Activated T-cell treated with anti-CD3 and anti-CD28 coated beads, Interleukin-2, amount 50 U/mL, for 24 hours (primary cell): ENCODE measurements around the gene LCE1C.

Source experiments
- DNase-seq: peaks from one replicate; pipeline ENCODE4 v3.0.0-alpha.2; 2020
- H3K27ac Mint-ChIP-seq: 2 replicates; pipeline ENCODE4 v1.8.0; 2020; ENCODE audit warnings: mild to moderate bottlenecking, mixed read lengths
- H3K27me3 Mint-ChIP-seq: 2 replicates; pipeline ENCODE4 v1.8.0; 2020; ENCODE audit warnings: mixed read lengths
- H3K36me3 Mint-ChIP-seq: 2 replicates; pipeline ENCODE4 v1.8.0; 2020; ENCODE audit warnings: low read depth, mixed read lengths
- H3K4me1 Mint-ChIP-seq: 2 replicates; pipeline ENCODE4 v1.8.0; 2020; ENCODE audit warnings: low read depth, mixed read lengths
- H3K4me3 Mint-ChIP-seq: 2 replicates; pipeline ENCODE4 v1.8.0; 2020; ENCODE audit warnings: mild to moderate bottlenecking, moderate library complexity, mixed read lengths
- H3K9me3 Mint-ChIP-seq: 2 replicates; pipeline ENCODE4 v1.8.0; 2020; ENCODE audit warnings: mixed read lengths

Gene LCE1C

DNA sequence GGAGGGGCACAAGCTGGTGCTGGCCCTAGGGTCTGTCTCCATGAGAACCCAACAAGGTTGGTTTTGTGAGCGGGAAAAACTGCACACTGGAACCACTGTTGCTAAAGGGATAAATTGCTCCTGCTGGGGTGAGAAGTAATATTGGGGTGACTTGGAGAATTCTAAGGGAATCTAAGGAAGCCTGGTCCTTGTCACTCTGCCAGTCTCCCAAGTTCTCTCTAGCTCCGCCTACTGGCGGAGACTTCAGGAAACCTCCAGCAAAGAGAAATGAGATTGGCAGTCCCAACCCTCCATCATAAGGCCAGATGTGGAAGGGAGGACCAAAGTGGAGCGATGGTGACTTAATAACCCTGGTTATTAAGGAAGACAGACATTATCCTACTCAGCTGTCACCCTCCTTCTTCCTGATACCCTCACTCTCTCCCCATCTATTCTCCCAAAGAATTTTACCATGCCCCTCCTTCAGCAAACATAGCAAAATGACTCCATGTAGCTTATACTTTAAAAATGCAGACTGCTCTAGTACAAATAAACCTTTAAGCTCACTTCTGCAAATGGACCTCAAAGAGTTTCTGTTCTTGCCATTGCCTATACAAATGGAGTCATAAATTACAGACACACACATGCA is 28.8 kb downstream of the LCE1C start:
- DNase-seq: no peak
- Mint-ChIP-seq H3K36me3 (no peaks in the 10 kb centered on the region), H3K27me3 (peaks cover 39% of the 10 kb centered on the region), H3K4me3 (no peak overlapping the region), H3K4me1 (no peaks in the 10 kb centered on the region), H3K9me3 (no peaks in the 10 kb centered on the region), H3K27ac (no peak overlapping the region)

DNA sequence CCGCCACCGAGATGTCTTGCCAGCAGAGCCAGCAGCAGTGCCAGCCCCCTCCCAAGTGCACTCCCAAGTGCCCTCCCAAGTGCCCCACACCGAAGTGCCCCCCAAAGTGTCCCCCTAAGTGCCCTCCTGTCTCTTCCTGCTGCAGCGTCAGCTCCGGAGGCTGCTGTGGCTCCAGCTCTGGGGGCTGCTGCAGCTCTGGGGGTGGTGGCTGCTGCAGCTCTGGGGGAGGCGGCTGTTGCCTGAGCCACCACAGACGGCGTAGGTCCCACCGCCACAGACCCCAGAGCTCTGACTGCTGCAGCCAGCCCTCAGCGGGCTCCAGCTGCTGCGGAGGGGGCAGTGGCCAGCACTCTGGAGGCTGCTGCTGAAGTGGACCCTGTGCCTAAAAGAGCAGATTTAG is 30.1 kb downstream of the LCE1C start:
- H3K4me3 Mint-ChIP-seq: no peak overlapping the region
- no peaks in the 10 kb centered on the region for H3K9me3 Mint-ChIP-seq
- no peak overlapping the region for H3K27ac Mint-ChIP-seq
- no peak for DNase-seq
- no peaks in the 10 kb centered on the region for H3K4me1 Mint-ChIP-seq
- peaks cover 36% of the 10 kb centered on the region for H3K27me3 Mint-ChIP-seq
- H3K36me3 Mint-ChIP-seq: no peaks in the 10 kb centered on the region

DNA sequence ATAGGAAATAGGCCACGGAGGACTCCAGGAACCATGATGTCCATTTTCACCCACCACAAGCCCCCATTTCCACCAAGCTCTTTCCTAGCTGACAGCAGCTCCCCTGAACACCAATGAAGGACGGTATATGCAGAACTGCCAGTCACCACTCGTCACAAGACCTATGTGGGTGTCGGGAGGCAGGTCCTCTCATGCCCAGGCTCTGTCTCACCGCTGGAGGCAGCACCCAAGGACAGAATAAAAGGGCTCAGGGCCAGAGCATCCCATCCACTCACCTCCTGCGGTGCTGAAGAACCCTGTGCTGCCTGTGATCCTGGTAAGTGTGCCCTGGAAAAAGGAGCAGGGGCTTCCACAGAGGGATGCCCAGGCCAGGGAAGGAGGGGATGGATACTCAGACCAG is 31.6 kb downstream of the LCE1C start, which contains the start of gene LCE1F:
LCE1F (plus strand) TSS at position 266 of the 400 bp plus-strand sequence. CDS start 1,232 bp downstream, outside the sequence.
- Mint-ChIP-seq H3K9me3 (no peaks in the 10 kb centered on the region), H3K4me1 (no peaks in the 10 kb centered on the region), H3K27me3 (peaks cover 34% of the 10 kb centered on the region), H3K36me3 (no peaks in the 10 kb centered on the region), H3K4me3 (no peak within 1 kb of the TSS), H3K27ac (no peak within 1 kb of the TSS)
- no peak for DNase-seq

DNA sequence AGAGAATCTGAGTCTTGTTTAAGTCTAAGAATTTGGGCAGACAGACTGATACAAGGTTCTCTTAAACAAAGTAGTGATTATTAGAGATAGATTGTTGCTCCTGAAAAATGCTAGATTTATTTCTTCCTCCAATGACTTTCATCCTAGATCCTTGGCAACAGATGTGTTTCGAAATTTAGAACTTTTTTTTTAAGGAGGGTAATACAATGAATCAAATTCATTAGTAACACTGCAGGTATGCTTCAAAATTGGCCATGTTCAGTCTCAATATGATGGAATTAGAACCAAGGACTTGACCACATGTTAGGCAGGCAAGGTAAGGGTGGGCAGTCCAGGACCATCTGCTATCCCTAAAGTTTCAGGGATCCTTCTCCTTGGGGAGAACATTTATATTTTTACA is 36.0 kb downstream of the LCE1C start:
- H3K9me3 Mint-ChIP-seq: no peaks in the 10 kb centered on the region
- no peaks in the 10 kb centered on the region for H3K4me1 Mint-ChIP-seq
- no peaks in the 10 kb centered on the region for H3K36me3 Mint-ChIP-seq
- no peak for DNase-seq
- no peak overlapping the region for H3K4me3 Mint-ChIP-seq
- no peak overlapping the region for H3K27ac Mint-ChIP-seq
- peaks cover 16% of the 10 kb centered on the region for H3K27me3 Mint-ChIP-seq

DNA sequence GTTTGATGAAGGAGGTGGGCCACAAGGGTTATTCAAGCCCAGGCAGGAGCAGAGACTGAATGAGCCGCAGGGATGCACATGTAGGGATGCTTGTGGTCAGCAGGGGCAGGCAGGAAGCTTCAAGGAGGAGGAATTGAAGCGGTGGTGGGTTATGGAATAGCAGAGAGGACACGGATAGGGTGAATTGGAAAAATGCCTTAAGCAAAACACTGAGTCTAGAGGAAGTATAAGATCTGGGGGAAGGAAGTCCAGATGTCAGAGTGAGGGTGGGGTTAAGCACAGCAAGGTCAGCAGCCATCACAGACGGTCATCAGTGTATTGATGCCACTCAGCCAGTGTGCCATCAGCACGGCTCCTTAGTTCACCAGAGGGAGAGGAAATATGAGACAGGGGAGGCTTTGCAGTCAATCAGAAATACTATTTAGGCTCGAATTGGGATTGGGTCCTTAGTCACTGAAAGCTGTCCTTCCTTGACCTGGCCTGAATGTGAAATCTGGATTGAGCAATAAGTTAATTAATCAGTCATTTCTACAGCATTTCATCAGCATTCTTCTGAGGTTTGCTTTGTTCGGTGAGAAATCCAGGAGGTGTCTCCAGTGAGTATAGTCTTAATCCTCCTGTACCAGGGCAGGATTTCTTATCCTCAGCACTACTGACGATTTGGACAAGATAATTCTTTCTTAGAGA is 37.5 kb downstream of the LCE1C start:
- Mint-ChIP-seq H3K9me3 (no peaks in the 10 kb centered on the region), H3K4me1 (no peaks in the 10 kb centered on the region), H3K36me3 (no peaks in the 10 kb centered on the region), H3K4me3 (no peak overlapping the region), H3K27ac (no peak overlapping the region), H3K27me3 (peaks cover 5% of the 10 kb centered on the region)
- no peak for DNase-seq

DNA sequence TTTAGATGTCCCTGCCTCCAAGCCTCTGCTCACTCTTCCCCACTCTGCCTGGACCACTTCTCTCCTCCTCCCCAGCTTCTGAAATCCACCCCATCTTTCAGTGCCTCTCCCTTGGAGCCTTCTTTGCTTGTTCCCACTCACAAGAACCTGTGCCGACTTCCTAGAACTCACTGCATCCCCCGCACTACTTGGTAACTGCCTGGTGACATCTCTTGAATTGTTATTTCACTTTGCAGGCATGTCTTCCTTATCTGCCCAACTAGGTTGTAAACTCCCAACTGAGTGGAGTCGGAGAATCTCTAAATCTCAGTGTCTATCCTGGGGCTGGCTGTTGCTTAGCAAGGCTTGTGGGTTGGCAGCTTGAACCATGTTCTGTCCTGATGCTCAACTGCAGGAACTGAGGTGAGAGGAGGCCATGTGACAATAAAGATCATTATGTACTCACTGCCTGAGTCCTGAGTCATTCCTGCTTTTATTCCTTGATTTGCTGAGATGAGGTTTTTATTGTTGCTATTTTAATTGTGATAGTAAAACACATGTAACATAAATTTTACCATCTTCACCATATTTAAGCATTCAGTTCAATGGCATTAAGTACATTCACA is 44.7 kb downstream of the LCE1C start:
- peaks cover 24% of the 10 kb centered on the region for H3K27me3 Mint-ChIP-seq
- H3K4me3 Mint-ChIP-seq: no peak overlapping the region
- no peak overlapping the region for H3K27ac Mint-ChIP-seq

DNA sequence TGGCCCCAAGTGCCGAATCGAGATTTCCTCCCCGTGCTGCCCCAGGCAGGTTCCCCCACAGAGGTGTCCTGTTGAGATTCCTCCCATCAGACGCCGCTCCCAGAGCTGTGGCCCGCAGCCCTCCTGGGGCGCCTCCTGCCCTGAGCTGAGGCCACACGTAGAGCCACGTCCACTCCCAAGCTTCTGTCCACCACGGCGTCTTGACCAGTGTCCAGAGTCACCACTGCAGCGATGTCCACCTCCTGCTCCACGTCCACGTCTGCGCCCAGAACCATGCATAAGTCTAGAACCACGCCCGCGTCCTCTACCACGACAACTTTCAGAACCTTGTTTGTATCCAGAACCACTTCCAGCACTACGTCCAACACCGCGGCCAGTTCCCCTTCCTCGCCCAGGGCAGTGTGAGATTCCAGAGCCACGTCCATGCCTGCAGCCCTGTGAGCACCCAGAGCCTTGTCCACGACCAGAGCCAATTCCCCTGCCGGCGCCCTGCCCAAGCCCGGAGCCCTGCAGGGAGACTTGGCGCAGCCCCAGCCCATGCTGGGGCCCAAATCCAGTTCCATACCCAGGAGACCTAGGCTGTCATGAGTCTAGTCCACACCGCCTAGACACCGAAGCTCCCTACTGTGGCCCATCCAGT is 45.8 kb downstream of the LCE1C start:
- H3K27me3 Mint-ChIP-seq: peaks cover 28% of the 10 kb centered on the region
- no peak overlapping the region for H3K4me3 Mint-ChIP-seq
- H3K4me1 Mint-ChIP-seq: no peaks in the 10 kb centered on the region
- no peak for DNase-seq
- no peaks in the 10 kb centered on the region for H3K9me3 Mint-ChIP-seq
- no peaks in the 10 kb centered on the region for H3K36me3 Mint-ChIP-seq
- no peak overlapping the region for H3K27ac Mint-ChIP-seq

More for the DNA sequence above, 44.7 kb downstream of the LCE1C start:
- DNase-seq: no peak
- Mint-ChIP-seq H3K9me3 (no peaks in the 10 kb centered on the region), H3K4me1 (no peaks in the 10 kb centered on the region), H3K36me3 (no peaks in the 10 kb centered on the region)

DNA sequence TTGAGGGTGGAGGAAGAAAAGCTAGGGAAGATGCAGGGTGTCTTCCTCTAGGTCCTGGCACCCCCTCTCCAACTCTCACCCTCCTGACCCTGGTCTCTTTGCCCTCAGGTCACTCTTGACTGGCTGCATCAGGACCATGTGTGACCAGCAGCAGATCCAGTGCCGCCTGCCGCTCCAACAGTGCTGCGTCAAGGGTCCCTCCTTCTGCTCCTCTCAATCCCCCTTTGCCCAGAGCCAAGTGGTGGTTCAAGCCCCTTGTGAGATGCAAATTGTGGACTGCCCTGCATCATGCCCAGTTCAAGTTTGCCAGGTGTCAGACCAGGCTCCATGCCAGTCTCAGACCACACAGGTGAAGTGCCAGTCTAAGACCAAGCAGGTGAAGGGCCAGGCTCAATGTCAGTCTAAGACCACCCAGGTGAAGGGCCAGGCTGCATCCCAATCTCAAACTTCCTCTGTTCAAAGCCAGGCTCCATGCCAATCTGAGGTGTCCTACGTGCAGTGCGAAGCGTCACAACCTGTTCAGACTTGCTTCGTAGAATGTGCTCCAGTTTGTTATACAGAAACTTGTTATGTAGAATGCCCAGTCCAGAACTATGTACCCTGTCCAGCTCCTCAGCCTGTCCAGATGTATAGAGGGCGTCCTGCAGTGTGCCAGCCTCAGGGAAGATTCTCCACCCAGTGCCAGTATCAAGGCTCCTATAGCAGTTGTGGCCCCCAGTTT is 46.8 kb downstream of the LCE1C start:
- Mint-ChIP-seq H3K36me3 (no peaks in the 10 kb centered on the region), H3K27ac (no peak overlapping the region), H3K27me3 (peaks cover 29% of the 10 kb centered on the region), H3K4me3 (no peak overlapping the region), H3K9me3 (no peaks in the 10 kb centered on the region), H3K4me1 (no peaks in the 10 kb centered on the region)
- DNase-seq: no peak

DNA sequence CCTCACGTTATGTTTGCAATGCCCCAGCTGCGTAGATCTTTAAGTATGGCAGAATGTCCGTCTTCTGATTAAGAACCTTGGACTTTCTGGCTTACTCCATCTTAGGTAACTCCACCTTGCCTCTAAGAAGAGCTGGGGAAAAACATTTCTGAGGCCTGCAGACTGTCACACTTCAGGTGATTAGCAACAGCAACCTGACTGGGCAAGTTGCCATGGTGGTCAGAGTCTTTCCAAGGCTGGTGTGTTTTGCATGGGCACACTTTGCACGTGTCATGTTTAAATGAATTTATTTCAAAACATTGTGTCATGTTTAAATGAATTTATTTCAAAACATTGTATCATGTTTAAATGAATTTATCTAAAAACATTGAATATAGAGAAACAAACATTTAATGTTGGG is 47.8 kb downstream of the LCE1C start:
- peaks cover 36% of the 10 kb centered on the region for H3K27me3 Mint-ChIP-seq
- H3K9me3 Mint-ChIP-seq: no peaks in the 10 kb centered on the region
- H3K4me3 Mint-ChIP-seq: no peak overlapping the region

DNA sequence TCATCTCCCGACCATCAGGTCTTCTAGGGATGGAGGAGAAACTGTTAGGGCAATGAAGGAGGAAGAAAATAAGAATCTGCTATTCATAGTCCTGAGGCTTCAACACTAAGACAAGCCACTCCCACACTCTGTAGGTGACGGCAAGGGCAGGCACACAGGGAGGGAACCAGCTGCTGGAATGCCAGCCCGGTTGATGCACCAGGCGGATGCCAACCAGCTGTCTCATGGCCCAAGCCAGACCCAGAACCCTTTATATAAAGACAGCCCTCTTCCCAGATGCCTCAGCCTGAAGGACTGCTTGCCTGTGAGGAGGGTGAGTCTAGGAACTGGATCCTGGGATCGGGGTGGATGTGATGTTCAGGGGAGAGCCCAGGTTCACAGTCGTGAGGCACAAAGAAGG is 48.7 kb downstream of the LCE1C start, which contains the start of gene KPRP:
KPRP (plus strand) TSS at position 279 of the 400 bp plus-strand sequence. CDS start 1,564 bp downstream, outside the sequence.
- Mint-ChIP-seq H3K27me3 (peaks cover 38% of the 10 kb centered on the region), H3K4me1 (no peaks in the 10 kb centered on the region), H3K9me3 (no peaks in the 10 kb centered on the region), H3K4me3 (no peak within 1 kb of the TSS), H3K27ac (no peak within 1 kb of the TSS), H3K36me3 (no peaks in the 10 kb centered on the region)
- DNase-seq: no peak

More for the DNA sequence above, 47.8 kb downstream of the LCE1C start:
- no peak overlapping the region for H3K27ac Mint-ChIP-seq
- no peaks in the 10 kb centered on the region for H3K36me3 Mint-ChIP-seq
- DNase-seq: no peak
- H3K4me1 Mint-ChIP-seq: no peaks in the 10 kb centered on the region

DNA sequence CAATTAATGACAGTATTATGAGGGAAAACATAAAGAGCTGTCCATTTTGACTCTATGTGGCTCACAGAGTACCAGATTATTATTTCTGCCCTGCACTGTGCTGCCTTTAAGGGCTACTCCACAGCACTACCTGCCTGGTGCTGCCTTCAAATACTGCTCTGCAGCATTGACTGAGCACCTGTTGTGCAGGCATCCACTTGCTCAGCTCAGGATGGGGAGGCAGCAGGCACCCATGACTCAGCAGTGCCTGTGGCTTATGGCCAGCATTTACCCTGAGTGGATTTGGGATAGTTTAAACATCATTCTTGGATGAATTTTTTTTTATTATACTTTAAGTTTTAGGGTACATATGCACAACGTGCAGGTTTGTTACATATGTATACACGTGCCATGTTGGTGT is 49.6 kb downstream of the LCE1C start:
- DNase-seq: no peak
- Mint-ChIP-seq H3K9me3 (no peaks in the 10 kb centered on the region), H3K27me3 (peaks cover 38% of the 10 kb centered on the region), H3K4me1 (no peaks in the 10 kb centered on the region), H3K4me3 (no peak overlapping the region), H3K27ac (no peak overlapping the region), H3K36me3 (no peaks in the 10 kb centered on the region)
